Mesodermal cell (in vitro differentiated cells): ENCODE data around the gene GBX2.

ENCODE experiments used
- H3K27ac ChIP-seq: 2 replicates; pipeline ENCODE4 v1.7.0; 2013; ENCODE audit warnings: mild to moderate bottlenecking, low read depth, low read length, moderate library complexity; ENCODE audit not compliant: severe bottlenecking
- H3K36me3 ChIP-seq: 2 replicates; pipeline ENCODE4 v1.7.1; 2013; ENCODE audit warnings: mild to moderate bottlenecking, low read length, moderate library complexity; ENCODE audit not compliant: control insufficient read depth, insufficient read depth
- H3K4me1 ChIP-seq: one replicate; pipeline ENCODE4 v1.7.1; 2013; ENCODE audit warnings: mild to moderate bottlenecking, low read length; ENCODE audit not compliant: insufficient read depth, control insufficient read depth, poor library complexity, severe bottlenecking
- H3K4me3 ChIP-seq: 2 replicates; pipeline ENCODE4 v1.7.0; 2013; ENCODE audit warnings: low read length, control low read depth, mild to moderate bottlenecking; ENCODE audit not compliant: insufficient read depth, poor library complexity, severe bottlenecking; ENCODE audit errors: extremely low read depth
- H3K9me3 ChIP-seq: 2 replicates; pipeline ENCODE4 v1.7.1; 2013; ENCODE audit warnings: mild to moderate bottlenecking, low read length, moderate library complexity; ENCODE audit not compliant: control insufficient read depth
- WGBS, 2 experiments: methylation state at CpG; one replicate each; pipeline ENCODE4 v1.1.5; 2013; ENCODE audit warnings: missing lambda C conversion rate in 2 of 2; ENCODE audit not compliant: insufficient coverage in 2 of 2; 5-methylcytosine and 5-hydroxymethylcytosine counted together

The GBX2 gene

DNA sequence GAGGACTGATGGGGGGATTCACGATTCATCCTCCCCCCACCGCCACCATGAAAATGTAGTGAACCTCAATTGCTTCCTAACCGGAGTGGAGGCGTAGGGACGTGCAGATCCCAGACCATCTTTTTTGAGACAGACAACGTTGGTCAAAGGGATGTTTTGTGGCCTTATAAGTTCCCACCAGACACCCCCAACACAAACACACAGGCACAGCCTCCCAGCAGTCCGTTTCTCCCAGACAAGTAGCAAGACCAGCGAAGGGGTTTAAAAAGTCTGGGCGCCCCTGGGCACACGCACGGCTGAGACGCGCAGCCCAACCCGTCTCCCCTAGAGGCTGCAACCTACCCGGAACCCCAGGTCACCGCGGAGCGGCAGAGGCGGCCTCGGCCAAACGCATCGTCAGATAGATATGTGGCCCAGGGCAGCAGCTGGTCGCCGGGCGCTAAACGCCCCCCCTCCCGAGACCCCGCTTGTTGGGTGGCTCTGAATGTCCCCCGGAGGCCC, 1.3 kb downstream of the GBX2 start:
- Histone ChIP-seq H3K9me3 (no peaks in the 10 kb centered on the region), H3K27ac (no peak overlapping the region), H3K4me1 (peaks cover 31% of the 10 kb centered on the region), H3K4me3 (peak overlapping the region; percentile 48), H3K36me3 (no peaks in the 10 kb centered on the region)
- 1 to 2% methylated on average over 22 to 23 of the region's 29 CpGs for WGBS, 2 experiments

- Histone ChIP-seq H3K4me3 (peak overlapping the region; percentile 48), H3K36me3 (no peaks in the 10 kb centered on the region), H3K27ac (no peak overlapping the region), H3K4me1 (peaks cover 24% of the 10 kb centered on the region), H3K9me3 (no peaks in the 10 kb centered on the region)
- WGBS, 2 experiments = 22% methylated on average over 39 to 46 of the region's 58 CpGs
Measured at GRCh38 chr2:236165842-236166795, 2.1 kb downstream of the GBX2 start.

GRCh38 chr2:236164925-236165841, 3.0 kb downstream of the GBX2 start:
- WGBS, 2 experiments = 47 to 58% methylated on average over 8 to 9 of the region's 18 CpGs
- no peaks in the 10 kb centered on the region for H3K36me3 ChIP-seq
- H3K9me3 ChIP-seq = no peaks in the 10 kb centered on the region
- H3K27ac ChIP-seq = no peak overlapping the region
- H3K4me1 ChIP-seq = peaks cover 21% of the 10 kb centered on the region
- H3K4me3 ChIP-seq = peak overlapping the region; percentile 39

GRCh38 chr2:236164201-236164924, 3.8 kb downstream of the GBX2 start:
- no peaks in the 10 kb centered on the region for H3K36me3 ChIP-seq
- H3K27ac ChIP-seq = no peak overlapping the region
- H3K4me3 ChIP-seq = peak overlapping the region; percentile 39
- WGBS, 2 experiments = 29 to 38% methylated on average over 33 to 61 of the region's 67 CpGs
- no peaks in the 10 kb centered on the region for H3K9me3 ChIP-seq
- H3K4me1 ChIP-seq = peaks cover 21% of the 10 kb centered on the region

DNA sequence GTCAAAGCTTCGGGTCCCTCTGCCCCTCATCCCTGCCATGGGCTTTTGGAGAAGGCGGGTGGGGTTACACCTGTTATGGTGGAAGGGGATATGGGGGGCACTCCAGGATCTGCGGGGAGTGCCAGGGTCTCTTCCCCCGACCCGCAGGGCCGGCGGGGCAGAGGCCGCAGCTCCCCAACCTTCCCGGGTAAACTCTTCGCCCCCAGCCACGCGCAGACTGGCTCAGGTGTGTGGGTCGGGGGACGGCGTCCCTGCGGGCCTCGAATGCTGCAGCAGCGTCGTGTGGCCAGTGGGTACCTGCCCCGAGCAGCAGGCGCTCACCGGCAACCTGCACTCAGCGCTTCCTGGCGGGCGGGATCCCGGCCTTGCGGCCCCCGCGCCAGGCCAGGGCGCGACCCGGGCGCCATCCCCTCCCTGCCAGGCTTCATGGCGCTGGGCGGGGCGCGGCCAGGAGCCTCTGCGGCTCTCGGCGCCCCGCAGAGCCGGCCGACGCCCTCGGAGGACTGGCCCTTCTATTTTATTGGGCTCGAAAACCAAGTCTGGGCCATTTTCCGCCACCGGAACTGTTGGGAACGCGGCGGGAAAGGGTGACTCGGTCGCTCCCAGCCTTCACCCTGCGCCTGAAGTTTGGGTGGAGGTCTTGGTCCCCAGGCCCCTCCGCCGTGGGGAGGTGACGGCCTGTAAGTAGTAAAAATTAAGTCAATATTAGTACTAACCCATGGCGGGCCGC, 4.5 kb downstream of the GBX2 start:
- no peaks in the 10 kb centered on the region for H3K36me3 ChIP-seq
- H3K27ac ChIP-seq = no peak overlapping the region
- H3K4me1 ChIP-seq = peaks cover 21% of the 10 kb centered on the region
- no peaks in the 10 kb centered on the region for H3K9me3 ChIP-seq
- peak overlapping the region; percentile 39 for H3K4me3 ChIP-seq
- 36 to 55% methylated on average over 49 to 51 of the region's 59 CpGs for WGBS, 2 experiments

DNA sequence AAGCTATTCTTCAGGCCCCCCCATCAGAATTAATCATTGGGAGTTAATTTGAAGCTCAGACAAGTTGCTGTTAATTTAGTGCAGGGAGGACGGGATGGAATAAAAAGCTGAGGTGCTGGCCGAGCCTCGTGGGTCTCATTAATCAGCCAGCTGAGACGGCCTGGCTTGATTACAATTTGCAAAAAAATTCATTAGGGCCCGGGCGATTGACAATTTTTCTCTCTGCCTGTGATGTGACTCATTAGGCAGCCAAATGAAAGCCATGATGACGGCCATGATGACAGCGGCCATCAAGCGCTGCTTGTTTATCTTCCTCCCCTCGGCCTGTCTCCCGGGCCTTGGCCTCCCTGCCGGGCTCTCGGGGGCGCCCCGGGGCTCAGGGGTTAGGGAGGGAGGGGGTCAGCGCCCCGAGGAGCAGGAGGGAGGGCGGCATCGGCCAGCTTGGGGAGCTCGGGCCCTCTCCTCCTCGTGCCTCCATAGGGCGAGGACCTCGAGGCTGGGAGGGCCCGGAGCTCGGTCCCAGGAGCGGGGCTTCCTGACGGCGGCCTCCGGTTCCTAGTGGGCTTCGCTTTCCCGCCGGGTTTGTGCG, 5.2 kb downstream of the GBX2 start:
- 47 to 59% methylated on average over 24 to 27 of the region's 33 CpGs for WGBS, 2 experiments
- H3K4me1 ChIP-seq = peaks cover 21% of the 10 kb centered on the region
- H3K4me3 ChIP-seq = no peak overlapping the region
- H3K36me3 ChIP-seq = no peaks in the 10 kb centered on the region
- H3K9me3 ChIP-seq = no peaks in the 10 kb centered on the region
- no peak overlapping the region for H3K27ac ChIP-seq

- H3K36me3 ChIP-seq = no peaks in the 10 kb centered on the region
- no peaks in the 10 kb centered on the region for H3K9me3 ChIP-seq
- H3K4me3 ChIP-seq = no peak overlapping the region
- peaks cover 21% of the 10 kb centered on the region for H3K4me1 ChIP-seq
- 72 to 77% methylated on average over 13 to 14 of the region's 16 CpGs for WGBS, 2 experiments
- H3K27ac ChIP-seq = no peak overlapping the region
Measured at GRCh38 chr2:236162031-236162845, 5.9 kb downstream of the GBX2 start.

GRCh38 chr2:236161531-236161930, 6.7 kb downstream of the GBX2 start:
- Histone ChIP-seq H3K36me3 (no peaks in the 10 kb centered on the region), H3K27ac (no peak overlapping the region), H3K4me1 (peaks cover 16% of the 10 kb centered on the region), H3K4me3 (no peak overlapping the region), H3K9me3 (no peaks in the 10 kb centered on the region)
- WGBS, 2 experiments = 88 to 91% methylated on average over 11 to 12 of the region's 12 CpGs

GRCh38 chr2:236161082-236161462, 7.1 kb downstream of the GBX2 start:
- Histone ChIP-seq H3K4me3 (no peak overlapping the region), H3K9me3 (no peaks in the 10 kb centered on the region), H3K27ac (no peak overlapping the region), H3K4me1 (peaks cover 12% of the 10 kb centered on the region), H3K36me3 (no peaks in the 10 kb centered on the region)
- 80 to 83% methylated on average over 12 to 15 of the region's 15 CpGs for WGBS, 2 experiments
